Measurements from ENCODE around the gene CHST15. TPM values are rescaled to one million over a fixed set of nuclear protein-coding genes. Genes with fewer than 3 reads are reported as not detected.

CHST15 gene
- total and polyA plus RNA-seq, 2 of the 8 experiments (the other 6 are each of a cell fraction or from before 2014, with no cell fraction given), result 8.8 to 9.1 TPM

DNA sequence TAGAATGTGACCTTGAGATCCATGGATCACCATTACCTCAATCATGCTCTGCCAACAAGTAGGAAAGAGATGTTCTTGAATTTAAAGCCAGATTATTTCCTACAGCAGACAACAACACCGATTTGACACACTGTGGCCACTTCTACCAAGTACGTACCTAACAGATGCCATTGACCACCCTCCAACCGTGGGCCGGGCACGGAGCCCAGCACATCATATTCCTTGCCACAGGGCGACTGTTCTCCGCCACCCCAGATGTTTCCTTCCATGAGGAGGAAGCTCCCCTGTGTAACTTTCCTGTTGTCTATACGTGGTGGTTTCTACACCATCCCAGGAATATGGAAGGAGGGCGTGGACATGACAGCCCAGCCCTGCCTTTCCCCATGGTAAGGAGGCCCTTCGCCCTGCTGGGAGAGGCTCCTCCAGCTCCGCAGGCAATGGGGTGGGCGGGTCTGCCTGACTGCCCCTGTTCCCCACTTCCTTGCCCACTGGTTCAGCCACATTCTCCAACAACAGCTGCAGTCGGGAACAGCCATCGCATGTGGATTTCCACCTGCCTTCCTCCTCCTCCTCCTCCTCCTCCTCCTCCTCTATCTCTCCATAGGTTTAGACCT lies 7.2 kb downstream of the CHST15 start:
- ChIA-PET CTCF (ENCODE audit: partially characterized antibody) (interaction anchor here (0.6 to 1.8 kb wide), 2 partner anchors 47 to 91 kb away, joined by 3 to 13 read pairs; no protein-coding TSS in a partner anchor), POLR2A (ENCODE audit: partially characterized antibody) (no interaction called here)
- H4K5ac ChIP-seq (ENCODE audit: insufficient read length, low read depth, low read length), result no peak overlapping the region
- H2BK20ac ChIP-seq (ENCODE audit: low read length), result no peak overlapping the region
- H3K27ac ChIP-seq (ENCODE audit: low read depth, low read length), result no peak overlapping the region
- H3K4ac ChIP-seq (replicated peaks; ENCODE audit: insufficient read length, low read depth, low read length), result no peak overlapping the region
- H3K14ac ChIP-seq (ENCODE audit: insufficient read length), result no peak overlapping the region
- H4K20me1 ChIP-seq (replicated peaks in 1 of 2; ENCODE audit: control insufficient read depth in 1 of 2, insufficient read depth in 2 of 2, low read length in 2 of 2), result peaks cover 3 to 10% of the 10 kb centered on the region in 2 experiments
- 90% methylated on average over 13 of the region's 14 CpGs; no CpG with 5 or more reads in 1 of the 2 experiments for WGBS, 2 experiments (ENCODE audit: extremely low coverage in 1 of 2, insufficient coverage in 1 of 2, insufficient read length in 1 of 2, insufficient replicate concordance in 2 of 2, low coverage in 1 of 2, low lambda C conversion rate in 2 of 2, missing lambda C conversion rate in 1 of 2)
- no peak overlapping the region for H4K8ac ChIP-seq (ENCODE audit: extremely low read depth, insufficient read depth, low read length)
- H3K79me2 ChIP-seq (ENCODE audit: control insufficient read depth in 1 of 2, insufficient read depth in 2 of 2, low read length in 2 of 2), result peaks cover 0 to 12% of the 10 kb centered on the region in 2 experiments; a peak in 2 of 4 replicates
- FAIRE-seq, result no peak
- 0 out of 2 replicates have a peak overlapping the region, but pooled peaks have one; percentile 0 for H2AK5ac ChIP-seq (ENCODE audit: low read depth, low read length)
- H2BK5ac ChIP-seq (ENCODE audit: low read depth, low read length), result no peak overlapping the region
- peak overlapping the region; percentile 65 for H2BK120ac ChIP-seq (replicated peaks; ENCODE audit: low read depth, low read length)
- no peaks in the 10 kb centered on the region; a peak in 2 of 7 replicates for H3K4me1 ChIP-seq (replicated peaks in 1 of 4; ENCODE audit: control insufficient read depth in 3 of 4, insufficient read depth in 4 of 4, low read length in 3 of 4)
- H3K79me1 ChIP-seq (ENCODE audit: low read depth, low read length), result 0 out of 2 replicates have a peak, but pooled peaks cover 2% of the 10 kb centered on the region
- no peaks in the 10 kb centered on the region for H3K36me3 ChIP-seq (ENCODE audit: control insufficient read depth in 2 of 4, insufficient read depth in 4 of 4, low read length in 3 of 4)
- H2AFZ ChIP-seq (ENCODE audit: low read length), result no peak overlapping the region
- H3K27me3 ChIP-seq (replicated peaks in 1 of 4; ENCODE audit: control insufficient read depth in 3 of 4, extremely low read depth in 1 of 4, insufficient read depth in 3 of 4, low read length in 3 of 4), result peaks cover under 1 to 19% (median 13%) of the 10 kb centered on the region in 4 experiments; a peak in 6 of 7 replicates
- H3K9me3 ChIP-seq (ENCODE audit: insufficient read depth in 2 of 2, low read depth in 1 of 2, low read length in 1 of 2), result no peaks in the 10 kb centered on the region
- no peak overlapping the region for H4K91ac ChIP-seq (replicated peaks; ENCODE audit: insufficient read length, low read length)
- no peaks in the 10 kb centered on the region for H3K23me2 ChIP-seq (ENCODE audit: low read depth, low read length)
- no peak for DNase-seq (ENCODE audit: low read depth in 1 of 2, low spot score in 2 of 2)
- H3K9ac ChIP-seq (replicated peaks in 1 of 4; ENCODE audit: extremely low read depth in 1 of 4, low read depth in 3 of 4, low read length in 3 of 4), result no peak overlapping the region
- H2BK15ac ChIP-seq (ENCODE audit: low read length), result peak overlapping the region; percentile 40; the same call in 1 of the 2 replicates
- H3K23ac ChIP-seq (ENCODE audit: insufficient read length), result no peak overlapping the region
- H3K4me2 ChIP-seq (ENCODE audit: insufficient read depth in 1 of 2, low read depth in 2 of 2, low read length in 2 of 2), result no peak overlapping the region
- no peak overlapping the region for H3K56ac ChIP-seq (replicated peaks; ENCODE audit: insufficient read length, low read depth, low read length)
- H2BK12ac ChIP-seq (ENCODE audit: low read depth, low read length), result no peak overlapping the region
- H3K4me3 ChIP-seq (ENCODE audit: extremely low read depth in 1 of 4, insufficient read depth in 2 of 4, low read depth in 3 of 4, low read length in 4 of 4), result no peak overlapping the region
- no peak overlapping the region for H3K18ac ChIP-seq (ENCODE audit: extremely low read depth, low read length)
- TF ChIP-seq SRF (IDR thresholded peaks at IDR 0.05; ENCODE audit: low read depth, low read length), result no peak
- TF ChIP-seq, protein P1, sequence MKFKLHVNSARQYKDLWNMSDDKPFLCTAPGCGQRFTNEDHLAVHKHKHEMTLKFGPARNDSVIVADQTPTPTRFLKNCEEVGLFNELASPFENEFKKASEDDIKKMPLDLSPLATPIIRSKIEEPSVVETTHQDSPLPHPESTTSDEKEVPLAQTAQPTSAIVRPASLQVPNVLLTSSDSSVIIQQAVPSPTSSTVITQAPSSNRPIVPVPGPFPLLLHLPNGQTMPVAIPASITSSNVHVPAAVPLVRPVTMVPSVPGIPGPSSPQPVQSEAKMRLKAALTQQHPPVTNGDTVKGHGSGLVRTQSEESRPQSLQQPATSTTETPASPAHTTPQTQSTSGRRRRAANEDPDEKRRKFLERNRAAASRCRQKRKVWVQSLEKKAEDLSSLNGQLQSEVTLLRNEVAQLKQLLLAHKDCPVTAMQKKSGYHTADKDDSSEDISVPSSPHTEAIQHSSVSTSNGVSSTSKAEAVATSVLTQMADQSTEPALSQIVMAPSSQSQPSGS (IDR thresholded peaks at IDR 0.05; ENCODE audit: low read length), result no peak
- TF ChIP-seq SAP30 (IDR thresholded peaks at IDR 0.05; ENCODE audit: insufficient read depth, insufficient replicate concordance, low read length), result no peak
- TF ChIP-seq RNF2 (IDR thresholded peaks at IDR 0.05; ENCODE audit: borderline replicate concordance, low read depth, low read length, missing control alignments, poor library complexity, severe bottlenecking), result no peak
- no peak for TF ChIP-seq CREB1 (IDR thresholded peaks at IDR 0.05)
- TF ChIP-seq EGR1 (IDR thresholded peaks at IDR 0.05; ENCODE audit: borderline replicate concordance, low read depth, low read length), result no peak
- no peak for TF ChIP-seq CEBPB (IDR thresholded peaks at IDR 0.05; ENCODE audit: low read depth, low read length)
- no peak for TF ChIP-seq KDM1A (IDR thresholded peaks at IDR 0.05; ENCODE audit: borderline replicate concordance, low read length)
- TF ChIP-seq BACH1 (IDR thresholded peaks at IDR 0.05; ENCODE audit: low read length), result no peak
- no peak for TF ChIP-seq BRCA1 (IDR thresholded peaks at IDR 0.05; ENCODE audit: low read depth, low read length)
- TF ChIP-seq ZNF274 (IDR thresholded peaks at IDR 0.05; ENCODE audit: borderline replicate concordance, extremely low read depth, low read length), result no peak
